ENCODE results near the gene TNIK.

The TNIK gene

GRCh38 chr3:171417137-171417536, 43.1 kb downstream of the TNIK start:
- no peak for DNase-seq (ENCODE audit: low read depth)

- DNase-seq (ENCODE audit: low read depth), result no peak
Observed at GRCh38 chr3:171416666-171417065, 43.5 kb downstream of the TNIK start.

- DNase-seq (ENCODE audit: low read depth), result no peak
Observed at GRCh38 chr3:171416061-171416460, 44.1 kb downstream of the TNIK start.

DNA sequence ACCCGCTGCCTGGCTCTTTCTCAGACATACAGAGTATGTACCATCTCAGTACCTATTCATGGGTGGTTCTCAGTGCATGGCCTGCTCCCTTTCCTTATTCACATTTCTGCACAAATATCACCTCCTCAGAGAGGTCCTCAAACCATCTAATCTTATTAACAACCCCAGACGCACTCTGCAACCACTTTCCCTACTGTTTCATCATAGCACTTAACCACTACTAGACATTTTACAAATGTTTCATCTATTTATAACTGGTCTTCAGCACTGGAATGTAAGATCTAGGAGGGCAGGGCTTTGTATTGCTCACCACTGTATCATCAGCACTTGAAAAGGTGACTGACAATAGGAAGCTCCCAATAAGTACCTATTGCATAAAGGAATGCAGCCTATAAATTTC, 45.1 kb downstream of the TNIK start:
- DNase-seq (ENCODE audit: low read depth), result no peak

GRCh38 chr3:171412473-171412872, 47.7 kb downstream of the TNIK start:
- no peak for DNase-seq (ENCODE audit: low read depth)

GRCh38 chr3:171412054-171412453, 48.2 kb downstream of the TNIK start:
- DNase-seq (ENCODE audit: low read depth), result no peak

DNA sequence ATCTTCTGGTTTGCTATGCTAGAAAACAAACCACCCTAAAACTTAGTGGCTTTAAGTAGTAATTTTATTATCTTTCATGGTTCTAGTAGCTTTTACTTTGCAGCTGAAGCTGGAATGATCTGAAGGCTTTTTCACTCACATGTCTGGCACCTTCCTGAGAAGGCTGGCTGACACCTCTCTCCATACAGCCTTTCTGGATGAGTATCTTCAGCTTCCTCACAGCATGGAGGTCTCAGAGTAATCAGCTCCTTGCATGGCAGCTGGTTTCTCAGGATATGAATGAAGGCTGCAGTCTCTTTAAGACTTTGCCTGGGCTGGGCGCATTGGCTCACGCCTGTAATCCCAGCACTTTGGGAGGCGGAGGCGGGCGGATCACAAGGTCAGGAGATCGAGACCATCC, 50.0 kb downstream of the TNIK start:
- no peak for DNase-seq (ENCODE audit: low read depth)

DNA sequence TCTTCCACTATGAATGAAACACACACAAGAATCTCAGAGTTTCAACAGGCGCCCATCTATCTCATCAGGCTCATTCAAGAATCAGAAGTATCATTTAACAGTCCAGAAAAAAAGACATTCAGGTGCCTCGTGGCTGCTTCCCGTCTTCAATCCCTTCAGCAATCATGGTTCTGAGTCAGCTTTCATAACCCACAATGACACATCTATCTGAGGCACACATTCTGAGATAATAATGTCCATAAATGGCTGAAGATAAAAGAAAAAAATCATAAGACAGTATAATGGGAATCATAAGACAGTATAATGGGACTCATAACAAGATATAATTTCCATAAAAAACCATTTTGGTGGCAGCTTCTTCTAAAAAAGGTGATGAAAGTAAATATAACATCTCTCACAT, 52.4 kb downstream of the TNIK start:
- DNase-seq (ENCODE audit: low read depth), result no peak

DNA sequence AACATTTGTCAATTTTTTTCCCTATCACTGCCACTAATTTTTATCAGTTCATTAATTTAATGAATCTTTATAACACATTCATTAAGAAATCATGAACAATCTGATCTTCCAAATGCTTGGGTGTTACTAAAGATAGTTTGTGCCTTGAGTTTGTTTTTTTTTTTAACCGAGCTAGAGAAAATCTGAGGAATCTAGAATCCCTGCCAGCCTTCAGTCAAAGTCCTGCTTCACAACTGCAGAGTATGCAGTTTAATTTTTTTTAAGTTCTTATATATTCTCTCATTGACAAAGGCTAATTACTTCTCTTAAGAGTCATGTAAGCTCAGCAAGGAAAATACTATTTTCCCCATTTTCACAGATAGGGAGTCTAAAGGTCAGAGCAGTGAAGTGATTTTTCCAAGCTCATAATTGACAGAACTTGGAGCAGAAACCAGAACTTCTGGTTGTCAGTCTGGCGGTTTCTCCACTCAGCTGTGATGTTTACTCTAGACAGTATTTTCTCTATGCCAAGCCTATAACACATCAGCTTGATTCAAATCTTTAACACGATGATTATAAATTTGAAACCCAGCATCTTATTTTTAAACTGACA, 55.7 kb downstream of the TNIK start:
- DNase-seq (ENCODE audit: low read depth), result no peak

DNA sequence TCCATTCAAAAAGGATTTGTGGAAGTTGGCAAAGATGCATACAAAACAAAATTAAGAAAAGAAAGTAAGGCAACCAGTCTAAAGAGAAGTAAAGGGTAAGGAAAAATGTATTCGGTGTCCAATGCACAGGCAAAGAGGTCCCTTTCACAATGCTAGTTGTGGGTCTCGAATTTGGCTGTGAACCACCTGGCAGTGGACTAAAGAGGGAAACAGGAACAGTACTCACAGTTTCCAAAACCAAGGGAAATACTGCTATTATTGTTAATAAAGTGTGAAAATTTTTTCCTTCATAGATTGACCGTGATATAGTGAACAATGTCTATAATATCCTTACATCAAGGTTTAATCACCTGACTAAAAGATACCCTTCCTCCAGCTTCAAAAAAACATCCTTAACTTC, 57.9 kb downstream of the TNIK start:
- no peak for DNase-seq (ENCODE audit: low read depth)

- no peak for DNase-seq (ENCODE audit: low read depth)
Observed at GRCh38 chr3:171401432-171401831, 58.8 kb downstream of the TNIK start.

- DNase-seq (ENCODE audit: low read depth), result no peak
Observed at GRCh38 chr3:171399842-171400241, 60.4 kb downstream of the TNIK start.

- no peak for DNase-seq (ENCODE audit: low read depth)
Observed at GRCh38 chr3:171398343-171398742, 61.9 kb downstream of the TNIK start.

DNA sequence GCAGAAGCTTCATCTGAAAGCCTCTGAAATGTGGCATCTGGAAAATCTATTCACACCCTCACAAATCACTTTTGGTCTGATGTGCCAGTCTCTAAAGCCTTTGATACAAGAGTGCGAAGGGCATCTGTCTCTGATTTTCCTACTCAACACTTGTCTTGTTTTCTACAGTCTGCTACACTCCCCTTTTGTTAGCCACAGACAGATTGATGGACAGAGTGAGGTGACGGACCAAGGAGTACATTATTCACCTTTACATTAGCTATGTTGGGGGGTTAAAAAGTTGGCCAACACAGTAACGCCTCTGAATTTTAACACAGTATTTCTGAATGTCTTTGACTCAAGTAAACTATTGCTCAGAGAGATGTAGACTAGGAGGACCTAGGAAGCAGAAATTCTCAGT, 63.1 kb downstream of the TNIK start:
- DNase-seq (ENCODE audit: low read depth), result no peak

GRCh38 chr3:171396048-171396447, 64.2 kb downstream of the TNIK start:
- DNase-seq (ENCODE audit: low read depth), result no peak

DNA sequence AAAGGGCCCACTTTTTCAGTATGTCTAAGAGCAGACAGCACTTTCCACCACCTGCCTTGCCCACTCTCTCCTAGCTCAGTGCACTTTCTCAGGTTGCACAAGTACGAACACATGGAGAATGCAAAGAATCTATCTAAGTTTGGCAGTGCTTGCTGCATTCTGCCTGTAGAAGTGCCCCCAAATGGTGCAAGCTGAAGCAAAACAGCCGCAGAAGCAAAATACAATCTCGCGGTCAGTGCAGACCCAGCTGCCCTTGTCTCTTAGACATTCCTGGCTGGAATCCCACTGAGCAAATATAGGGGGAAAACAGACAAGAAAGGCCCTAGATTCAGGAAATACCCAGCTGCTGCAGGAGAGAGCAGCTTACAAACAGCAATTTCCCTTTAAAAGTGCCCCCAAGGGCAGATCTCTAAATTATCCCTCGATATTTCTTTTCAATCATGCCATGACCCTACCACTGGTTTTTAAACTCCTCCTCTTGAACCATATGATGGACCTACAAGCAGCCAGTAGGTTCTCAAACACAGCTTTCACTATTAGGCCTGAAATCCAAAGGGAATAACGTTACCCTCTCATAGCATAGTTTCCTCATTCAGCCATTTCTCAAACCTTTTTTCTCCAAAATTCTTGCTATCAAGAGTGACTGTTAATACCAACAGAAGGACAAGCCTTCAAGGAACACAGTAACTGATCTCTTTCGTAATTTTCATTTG, 67.0 kb downstream of the TNIK start:
- no peak for DNase-seq (ENCODE audit: low read depth)

DNA sequence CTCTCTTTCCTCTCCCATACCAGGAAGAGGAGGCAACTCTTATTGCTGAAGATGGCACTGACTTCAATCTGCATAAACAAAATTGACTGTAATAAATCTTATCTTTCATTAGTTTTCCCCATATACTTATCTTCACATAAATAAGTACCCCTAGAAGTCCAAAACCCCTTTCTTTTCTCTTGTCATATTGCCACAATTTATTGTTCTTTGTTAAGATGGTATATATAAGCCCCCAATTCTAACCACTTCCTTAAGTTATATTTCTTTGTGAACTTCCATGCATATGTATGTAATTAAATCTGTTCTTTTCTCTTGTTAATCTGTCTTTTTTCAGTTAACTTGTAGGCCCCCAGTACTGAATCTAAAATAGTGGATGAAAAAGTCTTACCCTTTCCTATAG, 68.8 kb downstream of the TNIK start:
- DNase-seq (ENCODE audit: low read depth), result no peak

- no peak for DNase-seq (ENCODE audit: low read depth)
Observed at GRCh38 chr3:171390051-171390941, 69.9 kb downstream of the TNIK start.

DNA sequence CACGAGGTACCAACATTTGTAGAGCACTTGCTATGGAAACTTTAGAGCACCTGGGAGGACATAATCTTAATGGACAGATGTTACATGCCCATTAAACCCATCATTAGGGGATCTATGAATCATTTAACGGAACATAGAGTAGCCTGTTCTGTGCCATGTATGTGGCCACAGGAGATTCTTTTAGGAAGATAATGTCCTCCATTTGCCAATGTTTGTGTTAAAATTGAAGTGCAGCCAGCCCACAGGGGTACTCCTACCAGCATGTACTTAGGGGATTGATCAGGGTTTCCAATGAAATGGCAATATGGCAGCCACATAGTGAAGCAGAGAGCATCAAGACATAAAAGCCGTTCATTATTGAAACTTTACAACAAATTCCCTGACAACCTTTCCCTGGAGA, 70.7 kb downstream of the TNIK start:
- DNase-seq (ENCODE audit: low read depth), result no peak

DNA sequence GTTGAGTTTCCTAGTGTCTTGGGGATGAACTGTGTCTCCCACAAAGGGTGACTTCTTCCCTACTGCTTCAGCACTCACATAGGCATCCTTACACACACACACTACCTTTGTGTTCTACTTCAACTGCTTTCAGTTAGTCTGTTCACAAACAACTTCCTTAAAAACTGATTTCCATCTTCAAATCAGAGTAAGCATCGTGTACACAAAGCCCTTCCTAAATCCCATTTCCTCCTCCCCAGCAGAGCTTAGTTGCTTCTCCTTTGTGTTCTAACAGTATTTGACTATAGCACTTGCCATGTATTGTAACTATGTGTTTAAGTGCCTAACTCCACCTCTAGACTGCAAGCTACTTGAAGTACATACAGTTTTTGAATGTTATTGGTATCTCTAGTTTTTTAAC, 71.7 kb downstream of the TNIK start:
- no peak for DNase-seq (ENCODE audit: low read depth)

GRCh38 chr3:171387062-171387461, 73.1 kb downstream of the TNIK start:
- DNase-seq (ENCODE audit: low read depth), result no peak

DNA sequence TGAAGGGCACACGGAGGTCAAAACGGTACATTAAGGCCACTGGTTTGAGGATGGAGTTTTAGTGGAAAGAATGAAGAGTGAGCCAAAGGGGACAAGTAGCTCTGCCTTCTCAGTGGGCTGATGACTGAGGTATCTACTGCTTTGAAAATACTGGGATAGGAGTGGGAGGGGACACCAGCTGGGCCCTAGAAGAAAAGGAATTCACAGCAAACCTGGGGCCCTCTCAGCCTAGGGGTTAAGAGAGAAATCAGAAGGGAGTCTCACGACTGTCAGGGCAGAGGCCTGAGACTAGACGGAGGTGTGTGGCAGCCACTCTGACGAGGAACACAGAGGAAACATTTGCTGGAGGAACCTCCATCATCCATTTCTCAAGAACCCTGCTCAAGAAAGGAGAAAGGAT, 75.1 kb downstream of the TNIK start:
- DNase-seq (ENCODE audit: low read depth), result no peak

Data from stimulated activated CD8-positive, alpha-beta memory T cell treated with anti-CD3 and anti-CD28 coated beads, Interleukin-7, amount 100 ng/mL, for 24 hours (primary cell).